AG09319 (cell line): ENCODE results near the gene GABBR2.

Source experiments
- DNase-seq: peaks from one replicate; pipeline ENCODE4 v3.0.0-alpha.2; 2010; ENCODE audit warnings: low read depth; ENCODE audit errors: extremely low read depth
- TF ChIP-seq, protein P1 (sequence below): IDR thresholded peaks from 2 replicates; pipeline ENCODE4 v1.5.1; 2011; ENCODE audit warnings: low read depth, mild to moderate bottlenecking, inconsistent platforms, low read length, moderate library complexity

The GABBR2 gene

DNA sequence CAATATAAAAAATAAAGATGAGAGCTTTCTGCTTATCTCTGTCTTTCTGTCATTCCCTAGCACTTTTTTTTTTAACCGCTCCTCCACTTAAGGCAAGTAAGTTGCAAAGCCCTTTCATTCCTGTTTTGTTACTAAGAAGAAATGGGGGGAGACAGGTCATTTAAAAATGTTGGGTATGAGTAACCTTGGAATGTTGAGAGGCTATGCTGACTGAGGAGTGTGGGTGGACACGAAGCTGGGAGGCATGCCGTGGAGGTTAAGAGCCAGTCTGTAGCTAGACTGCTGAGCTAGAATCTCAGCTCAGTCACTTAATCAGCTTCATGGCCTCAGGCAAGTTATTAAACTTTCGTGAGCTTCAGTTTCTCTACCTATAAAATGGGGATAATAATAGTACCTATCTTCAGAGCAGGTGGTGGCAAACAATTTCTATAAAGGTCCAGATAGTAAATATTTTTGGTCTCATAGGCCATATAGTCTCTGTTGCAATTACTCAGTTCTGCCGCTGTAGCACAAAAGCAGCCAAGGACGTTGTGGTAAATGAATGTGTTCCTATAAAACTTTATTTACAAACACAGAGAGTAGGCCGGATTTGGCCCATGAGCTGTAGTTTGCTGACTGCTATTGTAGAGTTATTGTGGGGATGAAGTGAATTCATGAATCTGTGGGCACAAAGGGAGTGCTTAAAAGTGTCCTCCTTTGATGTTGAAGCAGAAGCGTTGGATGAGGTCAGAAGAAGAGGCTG is 220.0 kb downstream of the GABBR2 start:
- DNase-seq: peak; percentile 66
- TF ChIP-seq, protein P1, sequence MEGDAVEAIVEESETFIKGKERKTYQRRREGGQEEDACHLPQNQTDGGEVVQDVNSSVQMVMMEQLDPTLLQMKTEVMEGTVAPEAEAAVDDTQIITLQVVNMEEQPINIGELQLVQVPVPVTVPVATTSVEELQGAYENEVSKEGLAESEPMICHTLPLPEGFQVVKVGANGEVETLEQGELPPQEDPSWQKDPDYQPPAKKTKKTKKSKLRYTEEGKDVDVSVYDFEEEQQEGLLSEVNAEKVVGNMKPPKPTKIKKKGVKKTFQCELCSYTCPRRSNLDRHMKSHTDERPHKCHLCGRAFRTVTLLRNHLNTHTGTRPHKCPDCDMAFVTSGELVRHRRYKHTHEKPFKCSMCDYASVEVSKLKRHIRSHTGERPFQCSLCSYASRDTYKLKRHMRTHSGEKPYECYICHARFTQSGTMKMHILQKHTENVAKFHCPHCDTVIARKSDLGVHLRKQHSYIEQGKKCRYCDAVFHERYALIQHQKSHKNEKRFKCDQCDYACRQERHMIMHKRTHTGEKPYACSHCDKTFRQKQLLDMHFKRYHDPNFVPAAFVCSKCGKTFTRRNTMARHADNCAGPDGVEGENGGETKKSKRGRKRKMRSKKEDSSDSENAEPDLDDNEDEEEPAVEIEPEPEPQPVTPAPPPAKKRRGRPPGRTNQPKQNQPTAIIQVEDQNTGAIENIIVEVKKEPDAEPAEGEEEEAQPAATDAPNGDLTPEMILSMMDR: no peak

DNA sequence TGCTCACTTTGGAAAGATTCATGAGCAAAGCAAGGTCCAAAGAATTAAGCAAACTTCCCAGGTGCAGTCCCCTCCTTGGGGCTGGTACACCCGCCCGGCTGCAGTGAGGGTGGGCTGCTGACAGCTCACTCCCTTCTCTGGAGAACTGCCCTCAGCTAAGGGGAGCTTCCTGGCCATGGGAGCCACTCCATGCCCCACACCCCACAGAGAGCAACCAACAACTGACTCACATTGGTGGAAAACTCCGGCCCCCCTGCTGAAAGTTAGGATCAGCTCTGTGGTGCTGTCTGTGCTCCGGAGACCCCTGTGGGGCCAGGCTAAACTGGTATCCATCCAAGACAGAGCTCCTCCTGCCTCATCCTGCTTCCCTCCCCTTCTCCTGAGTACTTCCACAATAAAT is 223.0 kb downstream of the GABBR2 start:
- no peak for DNase-seq
- TF ChIP-seq, protein P1: no peak

DNA sequence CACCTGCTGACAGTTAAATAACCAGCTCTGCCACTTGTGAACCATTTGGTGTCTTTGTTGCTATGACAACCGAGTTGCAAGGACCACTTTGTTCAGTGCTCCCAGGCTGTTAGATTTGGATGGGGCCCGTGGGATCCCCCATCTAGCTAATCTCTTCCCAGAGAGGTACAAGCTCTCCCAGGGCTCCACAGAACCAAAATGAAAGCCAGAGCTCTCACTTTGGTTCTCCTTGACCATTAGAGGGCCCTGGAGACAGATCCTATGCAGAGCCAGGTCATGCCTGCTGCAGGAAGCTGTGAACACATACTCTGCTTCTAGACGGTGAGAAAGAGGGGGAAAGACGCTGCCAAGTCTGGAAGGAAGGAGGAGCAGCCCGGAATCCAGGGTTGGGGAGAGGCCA is 224.6 kb downstream of the GABBR2 start:
- TF ChIP-seq, protein P1: no peak; the same call in 1 of the 2 replicates
- DNase-seq: no peak

DNA sequence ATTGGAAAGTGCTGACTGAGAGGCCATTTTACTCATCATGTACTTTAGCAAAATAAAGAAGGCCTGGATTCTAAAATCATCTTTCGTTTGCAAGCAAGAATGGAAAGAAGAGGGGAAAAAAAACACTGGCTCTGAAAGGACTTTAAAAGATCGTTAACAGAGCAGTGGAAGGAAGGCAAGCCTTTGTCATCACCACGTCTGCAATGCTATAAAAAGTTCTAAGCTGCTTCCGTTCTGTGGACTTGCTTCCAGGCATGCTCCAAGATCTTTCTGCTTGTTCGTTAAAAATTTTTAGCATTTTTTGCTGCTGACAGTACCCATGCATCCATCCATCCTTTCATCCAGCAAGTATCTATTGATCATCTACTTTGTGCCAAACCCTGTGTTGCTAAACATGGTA is 226.5 kb downstream of the GABBR2 start:
- TF ChIP-seq, protein P1: no peak

DNA sequence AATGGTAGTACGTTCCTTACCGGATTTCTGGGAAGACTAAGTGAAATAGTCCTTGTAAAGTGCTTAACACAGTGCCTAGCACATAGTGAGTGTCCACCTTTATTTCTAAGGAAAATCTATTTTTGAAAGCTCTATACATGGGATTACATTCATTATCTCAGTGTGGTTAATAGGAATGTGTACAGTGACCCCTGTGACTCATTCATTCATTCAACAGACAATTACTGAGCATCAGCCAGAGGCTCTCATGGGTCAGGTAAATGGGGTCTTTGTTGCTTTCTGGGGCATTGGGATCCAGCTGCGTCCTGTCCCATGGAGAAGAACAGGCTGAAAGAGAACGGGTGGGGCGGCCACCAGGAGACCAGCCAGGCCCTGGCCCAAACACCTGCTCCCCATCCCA is 227.1 kb downstream of the GABBR2 start:
- DNase-seq: no peak
- TF ChIP-seq, protein P1: no peak

More for the DNA sequence above, 226.5 kb downstream of the GABBR2 start:
- DNase-seq: no peak

DNA sequence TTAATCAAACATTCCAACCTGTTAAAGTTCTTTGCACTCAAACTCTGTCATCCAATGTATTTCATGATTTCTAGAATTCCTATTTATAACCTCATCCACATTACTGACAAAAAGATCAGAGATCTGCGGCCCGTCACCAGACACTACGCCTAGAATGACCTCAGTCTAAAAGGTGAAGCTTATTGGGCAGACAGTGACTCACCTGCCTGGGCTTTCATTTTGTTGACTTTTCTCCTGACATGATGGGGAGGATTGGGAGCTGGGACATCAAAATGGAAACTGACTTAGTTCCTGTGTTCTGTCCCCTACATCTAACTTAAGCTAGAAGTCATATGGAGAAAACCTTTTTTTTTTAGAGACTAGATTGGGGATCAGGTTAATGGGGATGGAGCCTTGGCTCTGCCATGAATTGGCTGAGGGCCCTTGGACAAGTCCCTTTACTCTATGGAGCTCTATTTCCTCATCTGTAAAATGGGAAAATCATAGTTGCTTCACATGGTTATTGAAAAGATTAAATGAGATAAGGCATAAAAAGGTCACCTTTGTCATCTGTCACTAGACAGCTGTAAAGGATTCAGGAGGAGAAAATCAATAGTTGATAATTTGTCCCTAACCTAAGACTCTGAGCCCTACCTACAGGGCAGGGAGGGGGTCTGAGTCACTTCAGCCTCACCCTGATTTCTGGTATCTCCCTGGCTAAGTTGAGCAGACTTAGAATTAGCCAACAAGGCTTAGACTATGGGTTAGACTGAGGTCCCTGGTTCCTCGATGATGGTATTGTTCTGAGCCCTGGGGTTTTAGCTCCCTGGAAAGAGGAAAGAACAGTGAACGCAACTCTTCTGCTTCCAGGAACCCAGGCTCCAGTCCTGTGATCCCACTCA is 228.5 kb downstream of the GABBR2 start:
- DNase-seq: no peak
- TF ChIP-seq, protein P1: no peak

DNA sequence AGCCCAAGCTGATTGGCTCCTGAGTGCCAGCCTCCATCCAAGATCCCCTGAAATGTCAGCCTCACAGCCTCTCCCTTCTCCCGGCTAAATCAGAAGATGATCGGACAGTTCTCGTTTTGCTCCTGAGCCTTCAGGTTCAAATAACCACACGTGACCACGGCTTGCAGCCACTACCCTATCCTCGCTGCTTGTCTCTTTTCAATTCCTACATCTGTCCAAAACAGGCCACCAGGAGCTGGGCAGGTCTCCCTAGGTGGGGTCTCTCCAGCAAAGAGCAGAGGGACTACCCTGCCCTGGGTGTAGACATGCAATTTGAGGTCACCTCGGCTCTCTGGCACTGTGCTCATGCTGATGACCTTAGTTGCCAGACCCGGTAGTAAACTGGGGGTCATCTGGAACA is 229.3 kb downstream of the GABBR2 start:
- no peak for DNase-seq
- TF ChIP-seq, protein P1: no peak
